Measurements from ENCODE around the gene EIF4G2. TPM values are rescaled to one million over a fixed set of nuclear protein-coding genes. Genes with fewer than 3 reads are reported as not detected.
"Not testable (repeated sequence)": the region's sequence is repeated elsewhere in the genome, so short reads cannot be mapped to it uniquely, and the experiment has no call there.

The EIF4G2 gene
- total RNA-seq, 1 experiment from 2014 or later = 1,198 TPM

DNA sequence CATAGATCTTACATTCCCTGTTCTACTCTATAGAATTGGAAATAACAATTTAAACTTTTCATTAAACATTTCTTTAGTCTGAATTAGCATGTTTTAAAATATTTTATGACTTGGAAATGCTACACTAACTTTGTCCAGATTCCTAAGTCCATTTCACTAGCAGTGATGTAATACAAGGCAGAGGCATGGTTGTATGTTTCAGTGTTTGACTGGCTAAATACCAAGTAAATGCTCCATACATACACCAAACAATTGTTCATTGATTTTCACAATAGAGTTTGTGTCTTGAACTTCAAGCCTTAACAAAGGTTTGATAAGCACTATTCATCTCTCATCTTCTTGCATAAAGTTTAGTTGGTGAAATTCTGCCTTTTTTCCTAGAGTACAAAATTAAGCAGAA is 35.6 kb upstream of the EIF4G2 start:
- no peak for DNase-seq (ENCODE audit: low spot score)
- Histone ChIP-seq H3K27me3 (replicated peaks; ENCODE audit: insufficient read depth, low read depth, low read length, poor library complexity) (no peaks in the 10 kb centered on the region), H3K27ac (ENCODE audit: low read depth, low read length, poor library complexity, severe bottlenecking) (no peak overlapping the region), H3K9me3 (ENCODE audit: low read depth, low read length, poor library complexity, severe bottlenecking) (no peaks in the 10 kb centered on the region), H3K36me3 (ENCODE audit: insufficient read depth, low read length, poor library complexity, severe bottlenecking) (no peaks in the 10 kb centered on the region), H3K4me1 (ENCODE audit: insufficient read depth, low read length, poor library complexity, severe bottlenecking) (no peaks in the 10 kb centered on the region), H3K4me3 (ENCODE audit: low read depth, low read length, poor library complexity, severe bottlenecking) (no peak overlapping the region)
- ChIA-PET CTCF (no interaction called here), POLR2A (ENCODE audit: low non-redundant PET) (no interaction called here)
- BruUV-seq (replicated peaks) = no TSS peak
- TF ChIP-seq, protein P1, sequence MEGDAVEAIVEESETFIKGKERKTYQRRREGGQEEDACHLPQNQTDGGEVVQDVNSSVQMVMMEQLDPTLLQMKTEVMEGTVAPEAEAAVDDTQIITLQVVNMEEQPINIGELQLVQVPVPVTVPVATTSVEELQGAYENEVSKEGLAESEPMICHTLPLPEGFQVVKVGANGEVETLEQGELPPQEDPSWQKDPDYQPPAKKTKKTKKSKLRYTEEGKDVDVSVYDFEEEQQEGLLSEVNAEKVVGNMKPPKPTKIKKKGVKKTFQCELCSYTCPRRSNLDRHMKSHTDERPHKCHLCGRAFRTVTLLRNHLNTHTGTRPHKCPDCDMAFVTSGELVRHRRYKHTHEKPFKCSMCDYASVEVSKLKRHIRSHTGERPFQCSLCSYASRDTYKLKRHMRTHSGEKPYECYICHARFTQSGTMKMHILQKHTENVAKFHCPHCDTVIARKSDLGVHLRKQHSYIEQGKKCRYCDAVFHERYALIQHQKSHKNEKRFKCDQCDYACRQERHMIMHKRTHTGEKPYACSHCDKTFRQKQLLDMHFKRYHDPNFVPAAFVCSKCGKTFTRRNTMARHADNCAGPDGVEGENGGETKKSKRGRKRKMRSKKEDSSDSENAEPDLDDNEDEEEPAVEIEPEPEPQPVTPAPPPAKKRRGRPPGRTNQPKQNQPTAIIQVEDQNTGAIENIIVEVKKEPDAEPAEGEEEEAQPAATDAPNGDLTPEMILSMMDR (conservative IDR thresholded peaks at IDR 0.05; ENCODE audit: low read depth, low read length) = no peak
- no peak for TF ChIP-seq EZH2 (IDR thresholded peaks at IDR 0.05; ENCODE audit: borderline replicate concordance, low read depth, low read length, poor library complexity, severe bottlenecking)
- intact Hi-C loops (cut with micrococcal nuclease; ENCODE audit: unreplicated experiment) = no loop called here

DNA sequence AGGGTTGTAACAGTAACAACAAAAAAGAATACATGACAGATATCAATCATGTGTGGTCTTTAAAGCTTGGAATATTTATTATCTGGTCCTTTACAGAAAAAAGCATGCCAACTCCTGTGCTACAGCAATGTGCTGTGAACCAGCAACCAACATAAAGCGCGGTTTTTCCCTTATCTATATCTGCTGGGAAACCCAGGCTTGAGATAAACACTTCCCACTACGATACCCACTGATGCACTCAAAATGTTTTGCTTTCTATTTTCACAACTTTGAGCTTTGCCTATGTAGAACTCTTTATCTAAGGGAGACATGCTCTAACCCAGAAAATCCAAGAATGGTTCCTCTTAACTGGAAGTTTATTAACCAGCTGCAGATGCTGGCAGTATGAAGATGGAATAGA is 30.2 kb upstream of the EIF4G2 start:
- ChIA-PET POLR2A (ENCODE audit: low non-redundant PET) (interaction anchor here (0.6 to 0.9 kb wide), 2 partner anchors 9 to 28 kb away, joined by 4 to 13 read pairs; no protein-coding TSS in a partner anchor), CTCF (no interaction called here)
- TF ChIP-seq, protein P1 (conservative IDR thresholded peaks at IDR 0.05; ENCODE audit: low read depth, low read length) = no peak
- TF ChIP-seq EZH2 (IDR thresholded peaks at IDR 0.05; ENCODE audit: borderline replicate concordance, low read depth, low read length, poor library complexity, severe bottlenecking) = no peak
- intact Hi-C loops (cut with micrococcal nuclease; ENCODE audit: unreplicated experiment) = no loop called here
- DNase-seq (ENCODE audit: low spot score) = no peak
- Histone ChIP-seq H3K4me1 (ENCODE audit: insufficient read depth, low read length, poor library complexity, severe bottlenecking) (no peaks in the 10 kb centered on the region), H3K27ac (ENCODE audit: low read depth, low read length, poor library complexity, severe bottlenecking) (no peak overlapping the region), H3K9me3 (ENCODE audit: low read depth, low read length, poor library complexity, severe bottlenecking) (no peaks in the 10 kb centered on the region), H3K36me3 (ENCODE audit: insufficient read depth, low read length, poor library complexity, severe bottlenecking) (no peaks in the 10 kb centered on the region), H3K4me3 (ENCODE audit: low read depth, low read length, poor library complexity, severe bottlenecking) (no peak overlapping the region), H3K27me3 (replicated peaks; ENCODE audit: insufficient read depth, low read depth, low read length, poor library complexity) (no peaks in the 10 kb centered on the region)
- BruUV-seq (replicated peaks) = no TSS peak

DNA sequence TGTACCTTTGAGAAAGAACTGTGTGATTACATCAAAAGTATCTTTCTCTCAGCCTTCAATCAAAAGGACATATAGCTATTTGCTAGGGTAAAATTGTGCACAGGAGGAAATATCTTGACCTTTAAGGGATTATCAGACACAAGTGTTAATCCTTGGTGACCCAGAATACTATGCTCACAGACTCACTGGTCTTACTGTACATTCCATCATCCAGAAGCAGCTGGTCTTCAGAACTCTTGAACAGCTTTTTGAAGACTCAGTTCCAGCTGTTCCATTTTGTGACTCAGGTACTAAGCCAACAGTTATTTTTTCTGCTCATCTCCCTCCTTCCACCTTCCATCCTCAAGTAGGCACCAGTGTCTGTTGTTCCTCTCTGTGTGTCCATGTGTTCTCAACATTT is 29.4 kb upstream of the EIF4G2 start:
- Histone ChIP-seq H3K27ac (ENCODE audit: low read depth, low read length, poor library complexity, severe bottlenecking) (no peak overlapping the region), H3K4me1 (ENCODE audit: insufficient read depth, low read length, poor library complexity, severe bottlenecking) (no peaks in the 10 kb centered on the region), H3K4me3 (ENCODE audit: low read depth, low read length, poor library complexity, severe bottlenecking) (no peak overlapping the region), H3K27me3 (replicated peaks; ENCODE audit: insufficient read depth, low read depth, low read length, poor library complexity) (no peaks in the 10 kb centered on the region), H3K9me3 (ENCODE audit: low read depth, low read length, poor library complexity, severe bottlenecking) (no peaks in the 10 kb centered on the region), H3K36me3 (ENCODE audit: insufficient read depth, low read length, poor library complexity, severe bottlenecking) (no peaks in the 10 kb centered on the region)
- ChIA-PET POLR2A (ENCODE audit: low non-redundant PET) (no interaction called here), CTCF (no interaction called here)
- BruUV-seq (replicated peaks) = no TSS peak
- intact Hi-C loops (cut with micrococcal nuclease; ENCODE audit: unreplicated experiment) = no loop called here
- no peak for DNase-seq (ENCODE audit: low spot score)
- TF ChIP-seq, protein P1 (conservative IDR thresholded peaks at IDR 0.05; ENCODE audit: low read depth, low read length) = no peak
- TF ChIP-seq EZH2 (IDR thresholded peaks at IDR 0.05; ENCODE audit: borderline replicate concordance, low read depth, low read length, poor library complexity, severe bottlenecking) = no peak

DNA sequence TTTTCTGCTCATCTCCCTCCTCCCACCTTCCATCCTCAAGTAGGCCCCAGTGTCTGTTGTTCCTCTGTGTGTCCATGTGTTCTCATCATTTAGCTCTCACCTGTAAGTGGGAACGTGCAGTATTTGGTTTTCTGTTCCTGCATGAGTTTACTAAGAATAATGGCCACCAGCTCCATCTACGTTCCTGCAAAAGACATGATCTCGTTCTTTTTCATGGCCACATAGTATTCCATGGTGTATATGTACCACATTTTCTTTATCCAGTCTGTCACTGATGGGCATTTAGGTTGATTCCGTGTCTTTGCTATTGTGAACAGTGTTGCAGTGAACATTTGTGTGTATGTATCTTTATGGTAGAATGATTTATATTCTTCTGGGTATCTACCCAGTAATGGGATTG is 28.2 kb upstream of the EIF4G2 start:
- BruUV-seq (replicated peaks); DNase-seq (ENCODE audit: low spot score); intact Hi-C loops (cut with micrococcal nuclease; ENCODE audit: unreplicated experiment); H3K4me1 ChIP-seq (ENCODE audit: insufficient read depth, low read length, poor library complexity, severe bottlenecking); H3K36me3 ChIP-seq (ENCODE audit: insufficient read depth, low read length, poor library complexity, severe bottlenecking); H3K9me3 ChIP-seq (ENCODE audit: low read depth, low read length, poor library complexity, severe bottlenecking); POLR2A ChIA-PET (ENCODE audit: low non-redundant PET); H3K4me3 ChIP-seq (ENCODE audit: low read depth, low read length, poor library complexity, severe bottlenecking); H3K27ac ChIP-seq (ENCODE audit: low read depth, low read length, poor library complexity, severe bottlenecking); CTCF ChIA-PET; H3K27me3 ChIP-seq (replicated peaks; ENCODE audit: insufficient read depth, low read depth, low read length, poor library complexity): not testable (repeated sequence)
